Right atrium auricular region (tissue), 2 donors: ENCODE data around the gene SNX12. TPM values are rescaled to one million over a fixed set of nuclear protein-coding genes. Genes with fewer than 3 reads are reported as not detected.

Experiments
- DNase-seq: peaks from one replicate; pipeline ENCODE4 v3.0.0-alpha.2; 2019; ENCODE audit warnings: low spot score
- H3K27ac ChIP-seq, 2 donors: fragments of 200-600 bp; sonication (generic); 1 replicate in 1 of 2; 2 replicates in 1 of 2; pipeline ENCODE4 v1.5.1; 2016 to 2019
- H3K27me3 ChIP-seq, 2 donors: fragments of 200-600 bp; sonication (generic); one replicate each; pipeline versions ENCODE4 v1.5.1 to v1.6.0; 2017 to 2019
- H3K36me3 ChIP-seq: fragments of 200-600 bp; sonication (generic); one replicate; pipeline ENCODE4 v1.5.1; 2016
- H3K4me1 ChIP-seq, 2 donors: fragments of 200-600 bp; sonication (generic); one replicate each; pipeline versions ENCODE4 v1.5.1 to v1.6.0; 2017 to 2019
- H3K4me3 ChIP-seq, 2 donors: fragments of 200-600 bp; sonication (generic); 1 replicate in 1 of 2; 2 replicates in 1 of 2; pipeline ENCODE4 v1.5.1; 2017 to 2019; ENCODE audit warnings: mild to moderate bottlenecking in 1 of 2, moderate library complexity in 1 of 2
- H3K9me3 ChIP-seq, 2 donors: fragments of 200-600 bp; sonication (generic); one replicate each; pipeline ENCODE4 v1.5.1; 2019
- CTCF ChIP-seq, 2 donors: fragments of 200-600 bp; sonication (generic); IDR thresholded peaks; one replicate each; pipeline ENCODE4 v1.5.1; 2019; ENCODE audit warnings: antibody characterized with exemption in 2 of 2
- total RNA-seq, 2 donors: library from RNA; depleted of rRNA; stranded (reverse); fragments of >200 nt; gene quantifications; one replicate each; pipeline ENCODE4 v1.1.0, GENCODE V29; 2016

The SNX12 gene
- total RNA-seq, 2 donors from 2014 or later: 30.8 to 40.1 TPM

GRCh38 chrX:71102292-71102691 lies 34.2 kb upstream of the SNX12 start:
- no peaks in the 10 kb centered on the region for H3K36me3 ChIP-seq
- no peak for TF ChIP-seq CTCF (IDR thresholded peaks at IDR 0.05)
- no peak for DNase-seq
- H3K4me1 ChIP-seq: peaks cover 0 to 6% of the 10 kb centered on the region in 2 donors
- no peaks in the 10 kb centered on the region for H3K27me3 ChIP-seq
- H3K4me3 ChIP-seq: no peak overlapping the region
- no peak overlapping the region for H3K27ac ChIP-seq
- H3K9me3 ChIP-seq: no peaks in the 10 kb centered on the region

GRCh38 chrX:71100581-71101505 lies 32.7 kb upstream of the SNX12 start:
- TF ChIP-seq CTCF (IDR thresholded peaks at IDR 0.05): no peak
- peaks cover 0 to 13% of the 10 kb centered on the region in 2 donors for H3K4me1 ChIP-seq
- H3K27ac ChIP-seq: no peak overlapping the region
- no peak for DNase-seq
- no peaks in the 10 kb centered on the region for H3K27me3 ChIP-seq
- H3K36me3 ChIP-seq: no peaks in the 10 kb centered on the region
- H3K9me3 ChIP-seq: no peaks in the 10 kb centered on the region
- no peak overlapping the region for H3K4me3 ChIP-seq

DNA sequence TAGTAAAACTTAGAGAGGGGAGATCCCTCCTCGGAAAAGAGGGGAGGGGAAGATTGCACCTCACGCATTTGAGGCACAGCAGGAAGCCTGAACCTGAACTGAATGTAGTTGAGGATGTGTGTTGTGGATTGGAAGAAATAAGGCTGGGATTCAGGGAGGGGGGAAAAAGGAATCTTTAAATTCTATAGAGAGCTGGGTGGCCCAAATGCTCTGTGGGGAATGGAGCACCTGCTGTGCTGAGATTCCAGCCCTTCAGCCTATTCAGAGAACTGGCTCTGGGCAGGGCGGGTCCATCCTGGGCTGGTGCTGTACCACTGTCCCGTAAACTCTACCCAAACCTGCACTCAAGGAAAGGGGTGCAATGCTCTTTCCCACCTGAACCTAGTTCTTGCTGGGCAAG lies 31.6 kb upstream of the SNX12 start:
- no peaks in the 10 kb centered on the region for H3K36me3 ChIP-seq
- peak; percentile 21 for DNase-seq
- H3K4me3 ChIP-seq: no peak overlapping the region
- TF ChIP-seq CTCF (IDR thresholded peaks at IDR 0.05): no peak
- H3K4me1 ChIP-seq: peaks cover 0 to 13% of the 10 kb centered on the region in 2 donors
- no peaks in the 10 kb centered on the region for H3K27me3 ChIP-seq
- H3K27ac ChIP-seq: no peak overlapping the region
- no peaks in the 10 kb centered on the region for H3K9me3 ChIP-seq

- H3K36me3 ChIP-seq: no peaks in the 10 kb centered on the region
- H3K4me3 ChIP-seq: no peak overlapping the region
- no peak for TF ChIP-seq CTCF (IDR thresholded peaks at IDR 0.05)
- H3K27ac ChIP-seq: no peak overlapping the region
- peaks cover 0 to 13% of the 10 kb centered on the region in 2 donors for H3K4me1 ChIP-seq
- no peaks in the 10 kb centered on the region for H3K9me3 ChIP-seq
- no peak for DNase-seq
- no peaks in the 10 kb centered on the region for H3K27me3 ChIP-seq
These were observed 30.9 kb upstream of the SNX12 start for GRCh38 chrX:71098951-71099506.

- Histone ChIP-seq H3K27me3 (no peaks in the 10 kb centered on the region), H3K36me3 (no peaks in the 10 kb centered on the region), H3K9me3 (no peaks in the 10 kb centered on the region), H3K4me1 (peaks cover 0 to 13% of the 10 kb centered on the region in 2 donors), H3K27ac (no peak overlapping the region), H3K4me3 (no peak overlapping the region)
- DNase-seq: no peak
- TF ChIP-seq CTCF (IDR thresholded peaks at IDR 0.05): peak; percentile 17 to 65
These were observed 30.2 kb upstream of the SNX12 start for GRCh38 chrX:71098302-71098701.
